Spleen (tissue), 11 donors: ENCODE results near the gene CCDC184. TPM values are rescaled to one million over a fixed set of nuclear protein-coding genes. Genes with fewer than 3 reads are reported as not detected.

Experiments
- DNase-seq: peaks from one replicate; pipeline ENCODE4 v3.0.0-alpha.2; 2020
- H3K27ac ChIP-seq, 8 donors: fragments of 200-600 bp; sonication (generic) in 7 of 8; 1 replicate in 4 of 8; 2 replicates in 4 of 8; pipeline versions ENCODE4 v1.5.0 to v1.8.0; 2016 to 2021; ENCODE audit warnings: inconsistent platforms in 4 of 8, mild to moderate bottlenecking in 4 of 8, moderate library complexity in 1 of 8
- H3K27me3 ChIP-seq, 7 donors: fragments of 200-600 bp; sonication (generic) in 6 of 7; replicated peaks in 1 of 7; 1 replicate in 4 of 7; 2 replicates in 3 of 7; pipeline versions ENCODE4 v1.5.0 to v1.8.0; 2016 to 2021; ENCODE audit warnings: inconsistent platforms in 3 of 7, mild to moderate bottlenecking in 1 of 7
- H3K36me3 ChIP-seq, 6 donors: fragments of 200-600 bp; sonication (generic) in 5 of 6; 1 replicate in 4 of 6; 2 replicates in 2 of 6; pipeline versions ENCODE4 v1.5.0 to v1.8.0; 2016 to 2021; ENCODE audit warnings: inconsistent platforms in 2 of 6
- H3K4me1 ChIP-seq, 6 donors: fragments of 200-600 bp; sonication (generic) in 5 of 6; 1 replicate in 3 of 6; 2 replicates in 3 of 6; pipeline versions ENCODE4 v1.5.0 to v1.8.0; 2016 to 2021; ENCODE audit warnings: inconsistent platforms in 3 of 6
- H3K4me3 ChIP-seq, 8 donors: fragments of 200-600 bp; sonication (generic) in 7 of 8; 1 replicate in 4 of 8; 2 replicates in 4 of 8; pipeline versions ENCODE4 v1.5.0 to v1.8.0; 2016 to 2021; ENCODE audit warnings: inconsistent platforms in 4 of 8, mild to moderate bottlenecking in 4 of 8, moderate library complexity in 2 of 8
- H3K9me3 ChIP-seq, 8 donors: fragments of 200-600 bp; sonication (generic) in 7 of 8; 1 replicate in 4 of 8; 2 replicates in 4 of 8; pipeline versions ENCODE4 v1.5.0 to v1.8.0; 2016 to 2021; ENCODE audit warnings: inconsistent platforms in 4 of 8
- CTCF ChIP-seq, 11 experiments: fragments of 200-600 bp in 7 of 11; fragments of 450-650 bp in 4 of 11; sonication (generic) in 4 of 11; IDR thresholded peaks in 8 of 11; conservative IDR thresholded peaks in 3 of 11; 1 replicate in 7 of 11; 2 replicates in 4 of 11; pipeline versions ENCODE4 v1.4.0 to v1.8.0; 2016 to 2021; ENCODE audit warnings: antibody characterized with exemption in 11 of 11, inconsistent platforms in 4 of 11, mild to moderate bottlenecking in 1 of 11
- POLR2A ChIP-seq, 3 donors: fragments of 450-650 bp; IDR thresholded peaks; one replicate each; pipeline ENCODE4 v1.5.1; 2017; ENCODE audit warnings: antibody characterized with exemption in 3 of 3, mild to moderate bottlenecking in 1 of 3
- POLR2AphosphoS5 ChIP-seq, 3 donors: sonication (generic); formaldehyde crosslinking; IDR thresholded peaks; one replicate each; pipeline ENCODE4 v1.5.1; 2017; ENCODE audit warnings: antibody characterized with exemption in 3 of 3
- WGBS, 5 donors: extraction: QIAGEN DNeasy Blood & Tissue Kit in 3 of 5; methylation state at CpG; one replicate each; pipeline versions ENCODE4 v1.1.5 to v1.1.7; 2013 to 2018; 5-methylcytosine and 5-hydroxymethylcytosine counted together
- intact Hi-C: fragments of 100-400 bp; cut with DNase I; formaldehyde crosslinking; loops from one replicate; pipeline ENCODE4 v1.15.0; 2023; ENCODE audit warnings: low total_unique reads
- polyA plus RNA-seq, 3 donors: library from polyadenylated mRNA; stranded (reverse); fragments of 200-250 nt; gene quantifications; one replicate each; pipeline ENCODE4 v1.2.1, GENCODE V29; 2013
- total RNA-seq, 7 donors: library from RNA; depleted of rRNA in 3 of 7; stranded (reverse); fragments of >200 nt in 3 of 7; fragmentation: NEBNext Ultra II Directional in 4 of 7; extraction: Animal tissue kit (Norgen Biotek cat#: 25700) in 4 of 7; gene quantifications; one replicate each; pipeline versions ENCODE4 v1.1.0 to v1.2.1, GENCODE V29; 2016 to 2021
- donor health status: healthy with polysubstance abuse.
- donor health status: DM: no; HTN: no; CAD: no; lungs with moderate emphysema.
- donor health status: DM: no; HTN: no; CAD: no.
- donor health status: Bipolar disorder and iron deficiency.
- donor health status: healthy.
- donor health status: DM: no; HTN: no; CAD: no.
- donor health status: DM: yes; HTN: yes; CAD: no.

CCDC184 gene
- total and polyA plus RNA-seq, 10 donors = 0.45 to 1.7 (median 0.88) TPM

DNA sequence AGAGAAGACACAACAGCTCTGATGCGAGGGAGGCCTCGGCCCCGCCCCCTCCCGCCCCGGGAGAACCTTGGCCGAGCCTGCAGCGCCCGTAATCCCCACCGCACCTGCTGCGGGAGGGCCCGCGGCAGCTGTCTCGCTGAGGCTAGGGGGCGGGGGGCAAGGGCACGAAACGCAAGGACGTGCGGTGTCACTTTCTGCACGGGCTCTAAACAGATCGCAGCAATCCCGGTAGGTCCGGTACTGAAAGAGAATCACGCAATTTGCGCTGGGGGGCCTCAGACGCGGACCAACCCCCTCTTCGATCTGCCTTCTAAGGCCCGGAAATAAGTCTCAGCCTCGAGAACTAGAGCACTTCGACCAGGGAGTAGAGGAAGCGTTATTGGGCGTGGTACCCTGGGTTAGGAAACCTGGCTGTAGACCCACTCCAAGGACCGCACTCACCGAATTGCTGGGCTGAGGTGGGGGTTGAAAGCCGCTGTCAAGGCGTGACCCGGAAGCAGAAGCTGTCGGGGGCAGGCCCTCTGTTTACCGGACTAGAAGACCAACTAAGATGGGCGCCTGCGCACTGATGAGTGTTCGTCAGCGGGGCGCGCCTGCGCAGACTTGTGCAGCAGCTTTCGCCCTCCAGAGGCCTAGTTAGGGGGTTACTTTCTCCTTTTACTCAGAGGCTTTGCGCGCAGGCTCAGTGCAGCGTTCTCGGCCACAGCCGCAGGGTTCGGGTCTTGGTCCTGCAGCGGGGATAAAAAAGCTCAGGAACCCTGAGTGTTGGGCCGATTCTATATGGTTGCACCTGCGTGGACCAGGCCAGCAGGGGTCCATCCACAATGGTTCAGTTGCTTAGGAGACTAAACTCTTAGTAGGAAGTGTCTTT, 26.2 kb upstream of the CCDC184 start, which contains the start of gene ASB8:
TSS of gene ASB8 (minus strand) at position 498 of the 871 bp plus-strand sequence. CDS start 4,019 bp downstream, outside the sequence.
- peaks cover 6 to 64% (median 26%) of the 10 kb centered on the region in 6 donors for H3K4me1 ChIP-seq
- TF ChIP-seq POLR2AphosphoS5 (IDR thresholded peaks at IDR 0.05) (peak; percentile 88 to 94 (median 88)), CTCF (IDR thresholded peaks at IDR 0.05 in 8 of 11, conservative IDR thresholded peaks at IDR 0.05 in 3 of 11) (peak; percentile 25 to 76 (median 66)), POLR2A (IDR thresholded peaks at IDR 0.05) (peak in 2 of 3 donors; percentile 11 to 77)
- H3K27me3 ChIP-seq = no peaks in the 10 kb centered on the region
- intact Hi-C loops = loop anchor here (10.0 kb wide), 1 partner anchor 52 kb away; the partner anchor contains the start of gene SENP1
- H3K36me3 ChIP-seq = peaks cover 0 to 27% (median 12%) of the 10 kb centered on the region in 6 donors
- H3K4me3 ChIP-seq = peak within 1 kb of the TSS; percentile 62 to 96 (median 90)
- peak within 1 kb of the TSS; percentile 84 to 92 (median 90) for H3K27ac ChIP-seq
- H3K9me3 ChIP-seq = no peaks in the 10 kb centered on the region
- DNase-seq = peak; percentile 99
- WGBS, 5 donors = 0 to 1% (median 0%) methylated on average over 42 to 56 of the region's 56 CpGs

- Histone ChIP-seq H3K4me1 (peaks cover 6 to 58% (median 26%) of the 10 kb centered on the region in 6 donors), H3K9me3 (no peaks in the 10 kb centered on the region), H3K27ac (peak overlapping the region; percentile 84 to 92 (median 90)), H3K27me3 (no peaks in the 10 kb centered on the region), H3K36me3 (peaks cover 0 to 20% (median 6%) of the 10 kb centered on the region in 6 donors), H3K4me3 (peak overlapping the region; percentile 62 to 96 (median 90))
- DNase-seq = no peak
- WGBS, 5 donors = 56 to 64% (median 59%) methylated on average over 3 of the region's 3 CpGs
- TF ChIP-seq CTCF (IDR thresholded peaks at IDR 0.05 in 8 of 11, conservative IDR thresholded peaks at IDR 0.05 in 3 of 11) (peak in 1 of 11 experiments; percentile 32), POLR2A (IDR thresholded peaks at IDR 0.05) (no peak)
- intact Hi-C loops = loop anchor here (10.0 kb wide), 1 partner anchor 53 kb away; the partner anchor contains the start of gene SENP1
Measured at GRCh38 chr12:48157889-48158370, 25.5 kb upstream of the CCDC184 start.

DNA sequence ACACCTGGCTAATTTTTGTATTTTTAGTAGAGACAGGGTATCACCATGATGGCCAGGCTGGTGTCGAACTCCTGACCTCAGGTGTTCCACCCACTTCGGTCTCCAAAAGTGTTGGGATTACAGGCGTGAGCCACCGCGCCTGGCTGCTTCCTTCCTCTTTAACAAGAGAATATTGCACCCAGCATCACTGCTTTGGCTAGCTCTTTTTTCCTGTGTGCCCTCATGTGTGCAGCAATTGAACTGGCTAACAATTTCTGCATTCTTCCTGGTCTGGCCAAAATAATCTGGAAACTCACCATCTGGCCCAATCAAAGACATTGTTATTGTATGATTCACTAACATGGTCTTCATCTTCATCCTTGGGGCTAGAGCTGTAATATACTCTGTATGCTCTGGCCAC, 23.4 kb upstream of the CCDC184 start:
- intact Hi-C loops = loop anchor here (10.0 kb wide), 2 partner anchors 75 to 445 kb away; no protein-coding TSS in a partner anchor
- WGBS, 5 donors = 49 to 64% (median 56%) methylated on average over 5 of the region's 5 CpGs
- TF ChIP-seq CTCF (IDR thresholded peaks at IDR 0.05 in 8 of 11, conservative IDR thresholded peaks at IDR 0.05 in 3 of 11) (no peak), POLR2AphosphoS5 (IDR thresholded peaks at IDR 0.05) (no peak), POLR2A (IDR thresholded peaks at IDR 0.05) (no peak)

More for the DNA sequence above, 23.4 kb upstream of the CCDC184 start:
- Histone ChIP-seq H3K4me3 (no peak overlapping the region), H3K27me3 (no peaks in the 10 kb centered on the region), H3K9me3 (no peaks in the 10 kb centered on the region), H3K36me3 (no peaks in the 10 kb centered on the region), H3K27ac (no peak overlapping the region), H3K4me1 (peaks cover 6 to 40% (median 20%) of the 10 kb centered on the region in 6 donors)
- DNase-seq = no peak
